IMR-90 (cell line): ENCODE data around the gene PAK1IP1. TPM values are rescaled to one million over a fixed set of nuclear protein-coding genes. Genes with fewer than 3 reads are reported as not detected.

ENCODE experiments used
- ATAC-seq: fragments of 200-7000 bp; cut with Tn5 transposase; 2 replicates; pipeline ENCODE4 v1.9.1; 2020; ENCODE audit warnings: low read depth, mild to moderate bottlenecking, moderate library complexity
- BruUV-seq: library from RNA; stranded (reverse); fragments of 400-500 nt; replicated peaks from 2 replicates; lab custom pipeline; 2021; lab: Mats Ljungman, UMichigan
- CTCF ChIA-PET: fragments of 300-600 bp; formaldehyde crosslinking; extraction: SDS; loops from one replicate; lab custom pipeline; 2021; ENCODE audit warnings: antibody characterized with exemption; lab: Yijun Ruan, JAX
- POLR2A ChIA-PET: fragments of 300-600 bp; sonication (Branson Sonifier 250); formaldehyde crosslinking; loops from one replicate; lab custom pipeline; 2022; ENCODE audit warnings: antibody characterized with exemption; ENCODE audit not compliant: unreplicated experiment; lab: Charles Lee
- DNase-seq: peaks from one replicate; pipeline ENCODE4 v3.0.0; 2013
- H2AFZ ChIP-seq: replicated peaks from 2 replicates; pipeline ENCODE3; 2013; ENCODE audit warnings: low read length, mild to moderate bottlenecking; ENCODE audit not compliant: poor library complexity
- H2AK5ac ChIP-seq: 2 replicates; pipeline ENCODE4 v1.6.1; 2013; ENCODE audit warnings: low read depth, low read length, inconsistent platforms
- H2AK9ac ChIP-seq: replicated peaks from 2 replicates; pipeline ENCODE3; 2013; ENCODE audit warnings: mild to moderate bottlenecking, low read depth, low read length, moderate library complexity; ENCODE audit not compliant: poor library complexity
- H2BK120ac ChIP-seq: 2 replicates; pipeline ENCODE4 v1.6.1; 2013; ENCODE audit warnings: low read depth, low read length, inconsistent platforms
- H2BK15ac ChIP-seq: 3 replicates; pipeline ENCODE4 v1.6.1; 2013; ENCODE audit warnings: low read depth, low read length, inconsistent platforms
- H2BK20ac ChIP-seq: 2 replicates; pipeline ENCODE4 v1.6.1; 2013; ENCODE audit warnings: low read depth, mild to moderate bottlenecking, inconsistent platforms, low read length, moderate library complexity
- H2BK5ac ChIP-seq: 2 replicates; pipeline ENCODE4 v1.6.1; 2013; ENCODE audit warnings: mild to moderate bottlenecking, low read depth, low read length, inconsistent platforms; ENCODE audit not compliant: poor library complexity, severe bottlenecking
- H3K14ac ChIP-seq: replicated peaks from 2 replicates; pipeline ENCODE4 v1.6.1; 2013; ENCODE audit warnings: low read depth, low read length, inconsistent platforms
- H3K18ac ChIP-seq: 2 replicates; pipeline ENCODE4 v1.6.1; 2013; ENCODE audit warnings: low read depth, low read length, control low read depth
- H3K23ac ChIP-seq: 2 replicates; pipeline ENCODE4 v1.6.1; 2013; ENCODE audit warnings: low read depth, low read length, inconsistent platforms
- H3K27ac ChIP-seq: 2 replicates; pipeline ENCODE4 v1.5.1; 2013; ENCODE audit warnings: mild to moderate bottlenecking, control low read depth, low read length; ENCODE audit not compliant: insufficient read depth
- H3K27me3 ChIP-seq: 2 replicates; pipeline ENCODE4 v1.6.1; 2013; ENCODE audit warnings: low read length; ENCODE audit not compliant: control insufficient read depth, insufficient read depth
- H3K36me3 ChIP-seq: 2 replicates; pipeline ENCODE4 v1.6.1; 2013; ENCODE audit warnings: low read length, mixed read lengths; ENCODE audit not compliant: control insufficient read depth, insufficient read depth
- H3K4ac ChIP-seq: 2 replicates; pipeline ENCODE4 v1.6.1; 2013; ENCODE audit warnings: low read depth, low read length, inconsistent platforms
- H3K4me1 ChIP-seq: 2 replicates; pipeline ENCODE4 v1.6.1; 2013; ENCODE audit warnings: low read length, mixed read lengths; ENCODE audit not compliant: control insufficient read depth, insufficient read depth
- H3K4me2 ChIP-seq: 2 replicates; pipeline ENCODE4 v1.6.1; 2013; ENCODE audit warnings: low read depth, mild to moderate bottlenecking, control low read depth, low read length, moderate library complexity
- H3K4me3 ChIP-seq: 2 replicates; pipeline ENCODE4 v1.5.1; 2013; ENCODE audit warnings: low read depth, mild to moderate bottlenecking, control low read depth, low read length, moderate library complexity; ENCODE audit not compliant: insufficient read depth
- H3K56ac ChIP-seq: 2 replicates; pipeline ENCODE4 v1.6.1; 2013; ENCODE audit warnings: low read length, inconsistent platforms; ENCODE audit not compliant: insufficient read depth; ENCODE audit errors: extremely low read depth
- H3K79me1 ChIP-seq, 2 experiments: 2 replicates each; pipeline ENCODE4 v1.6.1; 2013; ENCODE audit warnings: low read length in 2 of 2, inconsistent platforms in 1 of 2, low read depth in 1 of 2
- H3K9ac ChIP-seq: 2 replicates; pipeline ENCODE4 v1.6.1; 2013; ENCODE audit warnings: low read depth, low read length, control low read depth
- H3K9me1 ChIP-seq: 2 replicates; pipeline ENCODE4 v1.6.1; 2013; ENCODE audit warnings: low read length, inconsistent platforms; ENCODE audit not compliant: insufficient read depth
- H3K9me3 ChIP-seq: 2 replicates; pipeline ENCODE4 v1.6.1; 2013; ENCODE audit warnings: low read length; ENCODE audit not compliant: control insufficient read depth, insufficient read depth
- H4K20me1 ChIP-seq: 2 replicates; pipeline ENCODE4 v1.6.1; 2013; ENCODE audit warnings: low read length, inconsistent platforms; ENCODE audit not compliant: insufficient read depth
- H4K5ac ChIP-seq: 2 replicates; pipeline ENCODE4 v1.6.1; 2013; ENCODE audit warnings: mild to moderate bottlenecking, low read depth, low read length, control low read depth
- H4K8ac ChIP-seq, 2 experiments: 2 replicates each; pipeline ENCODE4 v1.6.1; 2013; ENCODE audit warnings: low read depth in 2 of 2, low read length in 2 of 2, control low read depth in 1 of 2, inconsistent platforms in 1 of 2
- H4K91ac ChIP-seq: 2 replicates; pipeline ENCODE4 v1.6.1; 2013; ENCODE audit warnings: low read depth, low read length, inconsistent platforms; ENCODE audit not compliant: insufficient read depth
- BHLHE40 ChIP-seq: fragments of 150-350 bp; IDR thresholded peaks from 2 replicates; pipeline ENCODE4 v1.6.1; 2016; ENCODE audit warnings: mild to moderate bottlenecking, low read depth, low read length
- CEBPB ChIP-seq: IDR thresholded peaks from 2 replicates; pipeline ENCODE4 v1.6.1; 2012; ENCODE audit warnings: low read depth, low read length, improper control_type of control experiment
- CHD1 ChIP-seq: IDR thresholded peaks from 2 replicates; pipeline ENCODE4 v1.6.1; 2012; ENCODE audit warnings: low read depth, low read length, improper control_type of control experiment
- FOS ChIP-seq: fragments of 150-350 bp; IDR thresholded peaks from 2 replicates; pipeline ENCODE4 v1.6.1; 2016; ENCODE audit warnings: low read depth, low read length
- MAFK ChIP-seq: IDR thresholded peaks from 2 replicates; pipeline ENCODE4 v1.6.1; 2012; ENCODE audit warnings: low read depth, low read length, improper control_type of control experiment
- MAZ ChIP-seq: IDR thresholded peaks from 2 replicates; pipeline ENCODE4 v1.6.1; 2012; ENCODE audit warnings: low read depth, mild to moderate bottlenecking, low read length, improper control_type of control experiment, moderate library complexity, borderline replicate concordance
- MXI1 ChIP-seq: IDR thresholded peaks from 2 replicates; pipeline ENCODE4 v1.6.1; 2012; ENCODE audit warnings: low read depth, mild to moderate bottlenecking, low read length, moderate library complexity, borderline replicate concordance
- NFE2L2 ChIP-seq: fragments of 150-350 bp; IDR thresholded peaks from 2 replicates; pipeline ENCODE4 v1.6.1; 2016; ENCODE audit warnings: low read depth, mild to moderate bottlenecking, low read length
- POLR2A ChIP-seq: IDR thresholded peaks from 2 replicates; pipeline ENCODE4 v1.6.1; 2012; ENCODE audit warnings: mild to moderate bottlenecking, low read depth, low read length
- RAD21 ChIP-seq: IDR thresholded peaks from 2 replicates; pipeline ENCODE4 v1.6.1; 2012; ENCODE audit warnings: low read length, improper control_type of control experiment
- RCOR1 ChIP-seq: IDR thresholded peaks from 2 replicates; pipeline ENCODE4 v1.6.1; 2012; ENCODE audit warnings: mild to moderate bottlenecking, low read length, improper control_type of control experiment; ENCODE audit not compliant: insufficient replicate concordance
- RFX5 ChIP-seq: IDR thresholded peaks from 2 replicates; pipeline ENCODE4 v1.8.0; 2012; ENCODE audit warnings: low read depth, mild to moderate bottlenecking, low read length, moderate library complexity
- SMC3 ChIP-seq: fragments of 150-350 bp; IDR thresholded peaks from 2 replicates; pipeline ENCODE4 v1.6.1; 2016; ENCODE audit warnings: low read depth, mild to moderate bottlenecking, antibody characterized with exemption, low read length, moderate library complexity
- WGBS, 2 experiments: methylation state at CpG; one replicate each; pipeline versions ENCODE4 v1.1.5 to v1.1.7; 2013; ENCODE audit warnings: missing lambda C conversion rate in 2 of 2; ENCODE audit not compliant: insufficient read length in 1 of 2; ENCODE audit errors: extremely low coverage in 2 of 2; 5-methylcytosine and 5-hydroxymethylcytosine counted together
- dilution Hi-C: fragments of 300-500 bp; cut with HindIII; formaldehyde crosslinking; loops from one replicate; pipeline ENCODE4 v1.14.3; 2018; ENCODE audit warnings: low sequenced_read_pairs; ENCODE audit not compliant: unreplicated experiment
- in situ Hi-C: fragments of 300-500 bp; cut with MboI; formaldehyde crosslinking; loops from 3 replicates; pipeline ENCODE4 v1.14.3; 2019; ENCODE audit warnings: low sequenced_read_pairs, inconsistent platforms, mixed read lengths
- intact Hi-C: fragments of 100-400 bp; cut with micrococcal nuclease; formaldehyde crosslinking; loops from 2 replicates; pipeline ENCODE4 v1.10.0; 2022
- polyA plus RNA-seq, 3 experiments: library from polyadenylated mRNA; depleted of rRNA; stranded (reverse); fragments of >200 nt; gene quantifications; 2 replicates each; pipeline ENCODE4 v1.2.3, GENCODE V29; 2012; ENCODE audit warnings: low replicate concordance in 1 of 3
- total RNA-seq: library from RNA; depleted of rRNA; stranded (reverse); fragments of >200 nt; gene quantifications from 2 replicates; pipeline ENCODE4 v1.2.3, GENCODE V29; 2012
- TF ChIP-seq, protein P1 (sequence below): fragments of 150-350 bp; IDR thresholded peaks from 2 replicates; pipeline ENCODE4 v1.6.1; 2016; ENCODE audit warnings: low read depth, mild to moderate bottlenecking, low read length, moderate library complexity, borderline replicate concordance
- TF ChIP-seq, protein P2 (sequence below): fragments of 150-350 bp; IDR thresholded peaks from 2 replicates; pipeline ENCODE4 v1.6.1; 2017; ENCODE audit warnings: mild to moderate bottlenecking, antibody characterized with exemption, low read length, low read depth
- TF ChIP-seq, protein P3 (sequence below): conservative IDR thresholded peaks from 2 replicates; pipeline ENCODE4 v1.5.1; 2012; ENCODE audit warnings: mild to moderate bottlenecking, low read depth, low read length, improper control_type of control experiment

Gene PAK1IP1
- total and polyA plus RNA-seq, 2 of the 4 experiments (the other 2 are of a cell fraction), result 16.9 to 22.9 TPM

- Histone ChIP-seq H3K36me3 (peaks cover 16% of the 10 kb centered on the region), H4K5ac (no peak overlapping the region), H2BK15ac (no peak overlapping the region), H2BK20ac (no peak overlapping the region), H3K14ac (no peak overlapping the region), H2BK5ac (peak overlapping the region; percentile 72), H4K8ac (no peak overlapping the region), H3K4me1 (peaks cover 3% of the 10 kb centered on the region; the same call in 1 of the 2 replicates), H3K27ac (no peak overlapping the region), H3K9ac (no peak overlapping the region), H3K56ac (no peak overlapping the region), H3K79me1 (peaks cover 11 to 25% of the 10 kb centered on the region in 2 experiments), H3K4me2 (no peak overlapping the region), H3K4me3 (no peak overlapping the region), H4K91ac (no peak overlapping the region), H2BK120ac (no peak overlapping the region), H2AFZ (no peak overlapping the region), H2AK9ac (no peak overlapping the region), H3K27me3 (no peaks in the 10 kb centered on the region), H3K9me1 (no peaks in the 10 kb centered on the region; the same call in 1 of the 2 replicates), H2AK5ac (no peak overlapping the region), H4K20me1 (no peaks in the 10 kb centered on the region), H3K4ac (no peak overlapping the region), H3K23ac (no peak overlapping the region), H3K18ac (no peak overlapping the region; the same call in 1 of the 2 replicates), H3K9me3 (no peaks in the 10 kb centered on the region)
- POLR2A ChIA-PET, result no interaction called here
- TF ChIP-seq CHD1, result no peak
- TF ChIP-seq MAFK, result no peak
- TF ChIP-seq CEBPB, result no peak
- TF ChIP-seq, protein P1, sequence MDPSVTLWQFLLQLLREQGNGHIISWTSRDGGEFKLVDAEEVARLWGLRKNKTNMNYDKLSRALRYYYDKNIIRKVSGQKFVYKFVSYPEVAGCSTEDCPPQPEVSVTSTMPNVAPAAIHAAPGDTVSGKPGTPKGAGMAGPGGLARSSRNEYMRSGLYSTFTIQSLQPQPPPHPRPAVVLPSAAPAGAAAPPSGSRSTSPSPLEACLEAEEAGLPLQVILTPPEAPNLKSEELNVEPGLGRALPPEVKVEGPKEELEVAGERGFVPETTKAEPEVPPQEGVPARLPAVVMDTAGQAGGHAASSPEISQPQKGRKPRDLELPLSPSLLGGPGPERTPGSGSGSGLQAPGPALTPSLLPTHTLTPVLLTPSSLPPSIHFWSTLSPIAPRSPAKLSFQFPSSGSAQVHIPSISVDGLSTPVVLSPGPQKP, result no peak
- TF ChIP-seq NFE2L2, result no peak
- no peak for TF ChIP-seq RCOR1
- TF ChIP-seq MAZ, result no peak
- TF ChIP-seq, protein P2, sequence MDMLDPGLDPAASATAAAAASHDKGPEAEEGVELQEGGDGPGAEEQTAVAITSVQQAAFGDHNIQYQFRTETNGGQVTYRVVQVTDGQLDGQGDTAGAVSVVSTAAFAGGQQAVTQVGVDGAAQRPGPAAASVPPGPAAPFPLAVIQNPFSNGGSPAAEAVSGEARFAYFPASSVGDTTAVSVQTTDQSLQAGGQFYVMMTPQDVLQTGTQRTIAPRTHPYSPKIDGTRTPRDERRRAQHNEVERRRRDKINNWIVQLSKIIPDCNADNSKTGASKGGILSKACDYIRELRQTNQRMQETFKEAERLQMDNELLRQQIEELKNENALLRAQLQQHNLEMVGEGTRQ, result no peak
- no peak for TF ChIP-seq SMC3
- no peak for TF ChIP-seq RAD21
- TF ChIP-seq, protein P3, sequence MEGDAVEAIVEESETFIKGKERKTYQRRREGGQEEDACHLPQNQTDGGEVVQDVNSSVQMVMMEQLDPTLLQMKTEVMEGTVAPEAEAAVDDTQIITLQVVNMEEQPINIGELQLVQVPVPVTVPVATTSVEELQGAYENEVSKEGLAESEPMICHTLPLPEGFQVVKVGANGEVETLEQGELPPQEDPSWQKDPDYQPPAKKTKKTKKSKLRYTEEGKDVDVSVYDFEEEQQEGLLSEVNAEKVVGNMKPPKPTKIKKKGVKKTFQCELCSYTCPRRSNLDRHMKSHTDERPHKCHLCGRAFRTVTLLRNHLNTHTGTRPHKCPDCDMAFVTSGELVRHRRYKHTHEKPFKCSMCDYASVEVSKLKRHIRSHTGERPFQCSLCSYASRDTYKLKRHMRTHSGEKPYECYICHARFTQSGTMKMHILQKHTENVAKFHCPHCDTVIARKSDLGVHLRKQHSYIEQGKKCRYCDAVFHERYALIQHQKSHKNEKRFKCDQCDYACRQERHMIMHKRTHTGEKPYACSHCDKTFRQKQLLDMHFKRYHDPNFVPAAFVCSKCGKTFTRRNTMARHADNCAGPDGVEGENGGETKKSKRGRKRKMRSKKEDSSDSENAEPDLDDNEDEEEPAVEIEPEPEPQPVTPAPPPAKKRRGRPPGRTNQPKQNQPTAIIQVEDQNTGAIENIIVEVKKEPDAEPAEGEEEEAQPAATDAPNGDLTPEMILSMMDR, result no peak
- no peak for TF ChIP-seq RFX5
- no peak for TF ChIP-seq FOS
- no peak for TF ChIP-seq MXI1
- TF ChIP-seq BHLHE40, result no peak
- no peak for TF ChIP-seq POLR2A
- dilution Hi-C loops, result no loop called here
- intact Hi-C loops, result loop anchor here (5.0 kb wide), 1 partner anchor 1609 kb away; no protein-coding TSS in a partner anchor
- no TSS peak for BruUV-seq
- CTCF ChIA-PET, result interaction anchor here (1.0 kb wide), 1 partner anchor 9 kb away, joined by 4 read pairs; no protein-coding TSS in a partner anchor
- ATAC-seq (no peak), DNase-seq (no peak)
- in situ Hi-C loops, result loop anchor here (25.0 kb wide), 1 partner anchor 1249 kb away; no protein-coding TSS in a partner anchor
- no CpG with 5 or more reads among the region's 2 CpGs for WGBS, 2 experiments
Observed at GRCh38 chr6:10736731-10737130, 42.0 kb downstream of the PAK1IP1 start.
